NB4 (cell line): ENCODE measurements around the gene SLC7A8.

ENCODE experiments used
- CTCF ChIP-seq: IDR thresholded peaks from one replicate; pipeline ENCODE4 v1.5.1; 2012; ENCODE audit warnings: low read depth, low read length
- POLR2A ChIP-seq: IDR thresholded peaks from 2 replicates; pipeline ENCODE4 v1.6.1; 2011; ENCODE audit warnings: mild to moderate bottlenecking; ENCODE audit not compliant: insufficient read length; ENCODE audit errors: extremely low read depth

GRCh38 chr14:23123419-23123818 is 60.0 kb downstream of the SLC7A8 start:
- no peak for TF ChIP-seq POLR2A
- TF ChIP-seq CTCF = no peak
